ENCODE results near the gene FANCI. TPM values are rescaled to one million over a fixed set of nuclear protein-coding genes. Genes with fewer than 3 reads are reported as not detected.

Gene FANCI
- polyA plus RNA-seq, 1 experiment = 13.2 TPM

- Histone ChIP-seq H3K4me3 (ENCODE audit: low read depth, low read length) (no peak overlapping the region), H3K27me3 (ENCODE audit: control insufficient read depth, insufficient read depth, low read length) (no peaks in the 10 kb centered on the region), H3K9me3 (ENCODE audit: control insufficient read depth, insufficient read depth, low read length) (no peaks in the 10 kb centered on the region), H3K27ac (ENCODE audit: low read depth, low read length) (no peak overlapping the region)
- no peak for DNase-seq (ENCODE audit: low read depth, low spot score)
- no peak for TF ChIP-seq CTCF (IDR thresholded peaks at IDR 0.05; ENCODE audit: low read depth, low read length)
- POLR2A ChIA-PET = no interaction called here
- CTCF ChIA-PET = interaction anchor here (0.6 to 1.0 kb wide), 3 partner anchors 26 to 91 kb away, joined by 3 read pairs; no protein-coding TSS in a partner anchor
Measured at GRCh38 chr15:89209057-89209456, 34.7 kb upstream of the FANCI start.

GRCh38 chr15:89211678-89212170, 32.1 kb upstream of the FANCI start:
- POLR2A ChIA-PET = no interaction called here
- Histone ChIP-seq H3K9me3 (ENCODE audit: control insufficient read depth, insufficient read depth, low read length) (no peaks in the 10 kb centered on the region), H3K4me3 (ENCODE audit: low read depth, low read length) (no peak overlapping the region), H3K27me3 (ENCODE audit: control insufficient read depth, insufficient read depth, low read length) (peaks cover 12% of the 10 kb centered on the region), H3K27ac (ENCODE audit: low read depth, low read length) (no peak overlapping the region)
- no peak for TF ChIP-seq CTCF (IDR thresholded peaks at IDR 0.05; ENCODE audit: low read depth, low read length)
- no peak for DNase-seq (ENCODE audit: low read depth, low spot score)
- CTCF ChIA-PET = interaction anchor here (0.8 kb wide), 1 partner anchor 88 kb away, joined by 4 read pairs; no protein-coding TSS in a partner anchor

- POLR2A ChIA-PET = no interaction called here
- CTCF ChIA-PET = interaction anchor here (0.7 to 3.7 kb wide), 3 partner anchors 9 to 84 kb away, joined by 3 to 48 read pairs (median 4); no protein-coding TSS in a partner anchor
- DNase-seq (ENCODE audit: low read depth, low spot score) = no peak
- Histone ChIP-seq H3K27ac (ENCODE audit: low read depth, low read length) (no peak overlapping the region), H3K27me3 (ENCODE audit: control insufficient read depth, insufficient read depth, low read length) (peaks cover 34% of the 10 kb centered on the region), H3K4me3 (ENCODE audit: low read depth, low read length) (no peak overlapping the region), H3K9me3 (ENCODE audit: control insufficient read depth, insufficient read depth, low read length) (no peaks in the 10 kb centered on the region; the same call in 1 of the 2 replicates)
- no peak for TF ChIP-seq CTCF (IDR thresholded peaks at IDR 0.05; ENCODE audit: low read depth, low read length)
Measured at GRCh38 chr15:89215627-89216026, 28.2 kb upstream of the FANCI start.

- Histone ChIP-seq H3K27me3 (ENCODE audit: control insufficient read depth, insufficient read depth, low read length) (peaks cover 39% of the 10 kb centered on the region), H3K4me3 (ENCODE audit: low read depth, low read length) (no peak overlapping the region), H3K9me3 (ENCODE audit: control insufficient read depth, insufficient read depth, low read length) (no peaks in the 10 kb centered on the region; the same call in 1 of the 2 replicates), H3K27ac (ENCODE audit: low read depth, low read length) (no peak overlapping the region)
- no peak for TF ChIP-seq CTCF (IDR thresholded peaks at IDR 0.05; ENCODE audit: low read depth, low read length)
- ChIA-PET POLR2A (no interaction called here), CTCF (interaction anchor here (0.5 to 3.7 kb wide), 3 partner anchors 10 to 142 kb away, joined by 5 to 48 read pairs (median 6); no protein-coding TSS in a partner anchor)
- DNase-seq (ENCODE audit: low read depth, low spot score) = no peak
Measured at GRCh38 chr15:89217031-89217430, 26.7 kb upstream of the FANCI start.

- Histone ChIP-seq H3K27ac (ENCODE audit: low read depth, low read length) (no peak overlapping the region), H3K9me3 (ENCODE audit: control insufficient read depth, insufficient read depth, low read length) (no peaks in the 10 kb centered on the region; the same call in 1 of the 2 replicates), H3K4me3 (ENCODE audit: low read depth, low read length) (no peak overlapping the region), H3K27me3 (ENCODE audit: control insufficient read depth, insufficient read depth, low read length) (peaks cover 43% of the 10 kb centered on the region)
- DNase-seq (ENCODE audit: low read depth, low spot score) = no peak
- ChIA-PET POLR2A (no interaction called here), CTCF (interaction anchor here (3.7 kb wide), 1 partner anchor 11 kb away, joined by 48 read pairs; no protein-coding TSS in a partner anchor)
- no peak for TF ChIP-seq CTCF (IDR thresholded peaks at IDR 0.05; ENCODE audit: low read depth, low read length)
Measured at GRCh38 chr15:89217686-89218376, 25.9 kb upstream of the FANCI start.
